HG03342 (cell line): ENCODE data around the gene BPIFB6.

Experiments
- ATAC-seq: cut with Tn5 transposase; IDR thresholded peaks from one replicate; pipeline ENCODE4 v1.9.1; 2021; ENCODE audit warnings: mild to moderate bottlenecking, moderate library complexity; ENCODE audit not compliant: unreplicated experiment

BPIFB6 gene, protein sequence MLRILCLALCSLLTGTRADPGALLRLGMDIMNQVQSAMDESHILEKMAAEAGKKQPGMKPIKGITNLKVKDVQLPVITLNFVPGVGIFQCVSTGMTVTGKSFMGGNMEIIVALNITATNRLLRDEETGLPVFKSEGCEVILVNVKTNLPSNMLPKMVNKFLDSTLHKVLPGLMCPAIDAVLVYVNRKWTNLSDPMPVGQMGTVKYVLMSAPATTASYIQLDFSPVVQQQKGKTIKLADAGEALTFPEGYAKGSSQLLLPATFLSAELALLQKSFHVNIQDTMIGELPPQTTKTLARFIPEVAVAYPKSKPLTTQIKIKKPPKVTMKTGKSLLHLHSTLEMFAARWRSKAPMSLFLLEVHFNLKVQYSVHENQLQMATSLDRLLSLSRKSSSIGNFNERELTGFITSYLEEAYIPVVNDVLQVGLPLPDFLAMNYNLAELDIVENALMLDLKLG

DNA sequence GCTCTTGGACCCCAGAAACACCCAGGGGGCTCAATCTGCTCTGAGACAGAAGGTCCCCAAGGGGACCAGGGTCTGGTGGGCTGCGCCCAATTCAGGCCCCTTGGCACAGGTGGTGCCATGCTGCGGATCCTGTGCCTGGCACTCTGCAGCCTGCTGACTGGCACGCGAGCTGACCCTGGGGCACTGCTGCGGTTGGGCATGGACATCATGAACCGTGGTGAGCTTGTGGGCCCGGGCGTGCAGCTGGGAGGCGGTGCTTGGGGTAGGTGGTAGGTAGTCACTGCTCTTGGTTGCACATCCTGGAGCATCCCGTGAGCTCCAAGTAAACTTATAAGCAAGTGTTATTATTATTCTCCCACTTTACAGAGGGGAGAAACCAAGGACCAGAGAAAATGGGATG, at the start of gene BPIFB6:
Gene BPIFB6, plus strand, starts transcription at position 118 of the 400 bp plus-strand sequence. Its CDS starts 0 bp downstream, at position 118.
- ATAC-seq, result no peak

DNA sequence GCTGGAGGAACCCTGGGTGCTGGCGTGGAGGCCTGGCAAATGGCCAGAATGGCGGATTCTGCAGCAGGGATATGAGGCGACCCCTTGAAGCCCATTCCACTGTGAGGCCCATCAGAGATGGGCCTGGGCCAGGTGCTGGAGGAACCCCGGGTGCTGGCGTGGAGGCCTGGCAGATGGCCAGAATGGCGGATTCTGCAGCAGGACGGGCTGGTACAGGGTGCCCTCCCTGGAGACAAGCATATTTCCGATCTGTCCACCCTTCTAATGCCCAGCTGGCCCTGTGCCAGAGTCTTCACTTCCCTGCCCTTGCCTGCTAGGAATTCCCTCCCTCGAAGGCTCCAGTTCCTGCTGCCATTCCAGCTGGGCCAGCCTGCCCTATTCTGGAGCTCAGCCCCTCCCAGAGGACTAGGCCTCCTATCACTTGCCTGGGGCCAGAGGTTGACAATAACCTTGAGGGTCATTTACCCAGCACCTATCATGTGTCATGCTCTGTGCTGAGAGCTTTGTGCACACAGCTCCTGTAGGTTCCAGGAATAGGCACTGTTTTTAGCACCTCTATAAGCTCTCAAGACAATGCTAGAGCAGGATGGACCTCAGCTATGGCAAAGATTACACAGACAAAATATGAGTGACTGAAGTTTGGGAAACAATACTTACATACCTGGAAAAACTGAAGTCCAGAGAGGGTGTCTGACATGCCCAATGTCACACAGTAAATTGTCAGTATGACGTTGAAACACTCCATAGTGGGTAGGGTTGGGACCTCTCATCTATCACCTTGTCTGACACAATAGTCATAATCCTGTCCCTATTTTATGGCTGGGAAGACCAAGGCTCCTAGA, 48.6 kb upstream of the BPIFB6 start:
- ATAC-seq, result no peak

DNA sequence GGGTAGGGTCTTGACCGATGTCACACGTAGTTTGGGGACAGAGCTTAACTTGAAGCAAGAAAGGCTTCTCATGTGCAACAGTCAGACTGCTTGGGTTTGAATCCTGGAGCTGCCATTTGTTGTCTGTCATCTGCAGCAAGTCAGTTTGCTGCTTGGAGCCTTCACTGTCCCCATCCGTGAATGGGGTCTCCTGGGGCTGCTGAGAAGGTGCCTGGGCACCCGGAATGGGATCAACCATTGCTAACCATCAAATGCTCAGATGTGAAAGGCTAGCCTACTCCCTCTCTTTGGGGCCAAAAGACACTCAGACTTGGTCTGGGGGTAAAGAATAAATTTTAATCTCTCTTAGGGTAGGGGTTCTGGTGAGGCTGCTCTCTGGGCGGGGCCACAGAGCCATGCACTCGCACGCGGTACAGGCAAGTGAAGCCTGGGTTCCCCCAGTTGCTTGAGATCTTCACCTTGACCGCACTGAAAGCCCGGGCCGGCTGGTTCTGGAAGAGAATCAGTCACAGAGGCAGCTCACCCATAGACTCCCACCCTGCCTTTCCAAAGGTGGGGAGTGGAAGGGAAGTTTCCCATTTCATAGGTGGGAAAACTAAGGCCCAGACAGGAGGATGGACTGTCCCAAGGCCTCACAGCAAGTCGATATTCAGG, 47.9 kb upstream of the BPIFB6 start:
- ATAC-seq, result no peak

DNA sequence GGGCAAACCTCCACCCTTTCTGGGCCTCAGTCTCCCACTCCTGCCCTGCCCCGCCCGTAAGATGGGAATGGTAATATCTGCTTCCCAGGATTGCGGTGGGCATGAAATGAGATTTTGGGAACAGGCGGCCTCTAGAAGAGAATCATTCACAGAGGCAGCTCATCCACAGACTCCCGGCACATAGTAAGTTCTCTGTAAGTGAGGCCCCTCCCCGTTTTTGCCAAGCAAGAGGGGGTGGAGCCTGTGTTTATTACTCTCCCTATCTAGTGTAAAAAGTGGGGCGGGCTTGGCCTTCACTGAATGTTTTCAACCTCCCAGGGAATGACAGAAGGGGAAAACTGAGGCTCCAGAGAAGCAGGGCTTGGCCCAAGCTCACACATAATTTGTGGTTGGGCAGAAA, 47.3 kb upstream of the BPIFB6 start:
- no peak for ATAC-seq

DNA sequence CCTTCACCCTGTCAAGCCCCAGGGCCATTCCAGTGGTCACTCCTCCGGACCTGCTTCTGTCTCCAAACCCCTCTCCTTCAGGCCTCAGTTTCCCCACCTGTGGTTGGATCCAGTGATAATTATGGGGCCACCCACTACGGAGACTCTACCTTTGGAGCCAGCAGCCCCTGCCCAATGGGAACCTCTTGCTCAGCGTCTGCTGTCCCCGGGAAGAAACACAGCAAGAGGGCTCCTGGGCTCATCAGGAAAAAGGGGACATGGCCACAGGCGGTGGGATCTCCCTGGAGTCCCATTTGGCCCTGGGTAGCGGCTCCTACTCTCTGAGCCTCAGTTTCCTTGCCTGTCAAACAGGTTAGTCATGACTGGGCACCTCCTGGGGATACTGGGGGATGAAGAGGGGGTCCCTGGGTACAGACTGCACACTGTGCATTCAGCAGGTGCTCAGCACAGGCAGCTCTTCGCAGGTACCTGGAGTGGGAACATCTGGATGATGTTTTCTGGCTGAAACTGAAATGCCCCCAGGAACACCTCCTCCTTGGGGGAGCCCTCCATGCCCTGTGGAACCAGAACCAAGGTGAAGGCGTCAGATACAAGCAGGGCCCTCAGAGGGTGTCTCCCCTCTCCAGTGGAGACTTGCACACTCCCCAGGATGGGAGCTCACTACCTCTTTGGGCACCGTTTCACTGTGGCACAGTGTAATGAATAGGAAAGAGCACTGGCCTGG, 46.7 kb upstream of the BPIFB6 start:
- ATAC-seq, result no peak

- no peak for ATAC-seq
Measured at GRCh38 chr20:32985596-32985995, 45.9 kb upstream of the BPIFB6 start.

GRCh38 chr20:32986331-32986966, 45.0 kb upstream of the BPIFB6 start:
- ATAC-seq, result no peak

GRCh38 chr20:32987044-32987825, 44.2 kb upstream of the BPIFB6 start:
- no peak for ATAC-seq

- no peak for ATAC-seq
Measured at GRCh38 chr20:32988008-32988407, 43.4 kb upstream of the BPIFB6 start.

DNA sequence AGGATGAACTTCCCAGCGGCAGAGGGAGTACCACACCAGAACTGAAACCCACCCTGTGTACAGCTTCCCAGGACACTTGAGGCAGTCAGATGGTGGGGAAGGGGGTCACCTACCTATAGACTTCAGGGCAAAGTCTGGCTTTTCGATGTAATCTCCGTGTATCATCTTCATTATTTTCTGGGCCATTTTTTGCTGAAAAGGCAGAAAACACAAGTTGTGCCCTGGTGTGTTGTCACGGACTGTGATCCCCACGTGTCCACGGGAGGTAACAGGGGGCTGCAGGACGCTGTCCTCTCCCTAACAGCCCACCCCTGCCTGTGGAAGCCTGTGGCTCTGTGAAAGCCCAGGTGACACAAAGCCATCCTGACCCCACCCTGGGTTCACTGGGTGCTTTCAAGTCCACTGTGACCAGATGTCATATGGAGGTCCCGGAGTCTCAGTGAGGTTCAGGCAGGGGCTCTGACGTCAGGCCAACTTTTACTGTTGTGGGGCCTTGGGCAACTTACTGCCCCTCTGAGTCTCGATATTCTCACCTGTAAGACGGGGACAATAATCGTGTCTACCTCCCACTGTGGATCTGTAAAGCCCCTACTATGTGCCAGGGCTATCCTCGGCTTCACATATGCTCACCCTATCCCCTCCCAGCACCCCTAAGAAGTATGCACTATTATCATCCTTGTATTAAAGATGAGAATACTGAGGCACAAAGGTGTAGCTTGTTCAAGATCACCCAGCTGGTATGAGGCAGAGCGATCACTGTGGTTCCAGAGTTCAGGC, 41.8 kb upstream of the BPIFB6 start:
- no peak for ATAC-seq

GRCh38 chr20:32990426-32990825, 41.0 kb upstream of the BPIFB6 start:
- no peak for ATAC-seq

- no peak for ATAC-seq
Measured at GRCh38 chr20:32991383-32991782, 40.1 kb upstream of the BPIFB6 start.

DNA sequence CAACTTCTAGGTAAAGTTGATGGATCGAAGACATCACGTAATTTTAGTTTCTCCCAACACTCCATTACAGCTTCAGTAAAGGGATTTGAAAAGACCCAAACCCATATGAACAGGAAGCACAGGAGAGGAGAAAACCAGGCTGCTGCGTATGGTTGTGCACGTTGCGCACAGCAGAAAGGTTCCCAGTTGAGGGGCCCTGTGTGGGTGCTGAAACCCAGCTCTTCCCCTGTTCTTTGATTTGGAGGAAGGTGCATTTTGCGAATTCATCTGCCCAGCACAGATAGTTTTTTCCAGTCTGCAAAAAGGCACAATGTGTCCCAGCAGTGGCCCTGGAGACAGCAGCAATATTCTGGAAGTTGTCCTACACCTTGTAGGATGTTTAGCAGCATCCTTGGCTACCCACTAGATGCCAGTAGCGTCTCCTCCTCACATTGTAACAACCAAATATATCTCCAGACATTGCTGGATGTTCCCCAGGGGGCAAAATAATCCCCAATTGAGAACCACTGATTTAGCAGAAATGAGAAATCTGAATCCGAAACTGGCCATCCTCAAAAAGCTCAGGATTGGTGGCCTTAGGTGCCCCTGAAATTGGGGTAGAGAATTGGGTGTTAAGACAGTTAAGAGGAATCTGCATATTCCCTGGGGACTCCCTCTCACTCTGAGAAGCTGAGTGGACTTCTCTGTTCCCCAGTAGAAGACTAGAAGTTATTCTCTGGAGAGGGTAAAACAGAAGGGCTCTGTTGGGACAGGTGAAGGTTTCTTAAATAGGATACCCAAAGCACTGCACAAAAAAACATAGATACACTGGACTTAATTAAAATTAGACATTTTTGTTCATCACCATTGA, 39.4 kb upstream of the BPIFB6 start:
- no peak for ATAC-seq

- ATAC-seq, result no peak
Measured at GRCh38 chr20:32993496-32994050, 37.9 kb upstream of the BPIFB6 start.

GRCh38 chr20:32995802-32996201, 35.6 kb upstream of the BPIFB6 start:
- ATAC-seq, result no peak

DNA sequence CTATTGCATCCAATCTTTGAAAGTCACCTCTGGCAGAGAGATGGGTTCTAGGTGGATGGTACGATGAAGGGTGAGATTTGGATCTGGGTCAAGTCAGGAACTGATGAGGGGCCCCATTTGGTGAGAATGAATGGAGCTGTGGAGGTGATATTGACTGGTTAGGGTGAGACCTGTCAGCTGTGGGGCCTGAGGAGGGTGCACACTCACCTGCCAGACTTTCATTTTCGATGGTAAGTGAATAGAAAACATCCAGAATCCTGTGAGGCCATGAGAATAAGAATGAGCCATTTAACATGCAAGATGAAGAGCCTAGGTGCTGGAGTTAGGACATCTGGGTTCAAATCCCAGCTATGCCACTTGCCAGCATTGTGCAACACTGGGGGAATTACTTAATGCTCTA, 34.0 kb upstream of the BPIFB6 start:
- no peak for ATAC-seq

DNA sequence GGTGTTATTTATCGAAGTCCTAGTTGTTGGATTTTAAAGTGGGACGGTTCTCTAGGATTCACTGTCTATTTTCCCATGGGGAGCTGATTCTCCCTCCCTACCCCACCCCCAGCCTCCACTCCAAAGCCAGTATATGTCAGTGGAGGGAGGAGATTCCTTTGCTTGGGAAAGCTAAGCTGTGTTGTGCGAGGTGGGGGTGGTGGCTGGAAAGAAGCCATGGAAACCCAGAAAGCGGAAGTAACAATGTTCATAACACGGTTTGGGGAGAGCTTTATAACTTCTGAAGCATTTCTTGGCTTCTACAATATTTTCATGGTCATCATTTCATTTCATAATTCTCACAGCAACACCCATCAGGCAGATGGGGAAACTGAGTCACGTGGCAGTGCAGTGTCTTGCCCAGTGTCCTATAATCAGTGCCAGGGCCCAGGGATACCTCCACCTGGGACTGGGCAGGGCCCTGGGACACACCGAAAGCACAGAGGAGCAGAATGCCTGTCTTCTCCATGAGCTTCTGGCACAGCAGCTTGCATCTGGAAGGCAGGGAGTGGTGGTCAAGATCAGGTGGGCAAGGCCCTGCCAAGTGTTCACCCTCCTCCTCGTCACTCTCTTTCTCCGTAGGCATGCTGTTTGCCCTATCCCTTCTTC, 31.7 kb upstream of the BPIFB6 start:
- no peak for ATAC-seq
